ENCODE data around the gene SHISA8.
"Not testable (repeated sequence)": the region's sequence is repeated elsewhere in the genome, so short reads cannot be mapped to it uniquely, and the experiment has no call there.

Gene SHISA8

GRCh38 chr22:41898645-41899044, 16.2 kb downstream of the SHISA8 start:
- DNase-seq = no peak

- DNase-seq = no peak
These were observed 21.1 kb downstream of the SHISA8 start for GRCh38 chr22:41893591-41894375.

- DNase-seq = no peak
These were observed 22.2 kb downstream of the SHISA8 start for GRCh38 chr22:41892721-41893120.

- DNase-seq = no peak
These were observed 23.5 kb downstream of the SHISA8 start for GRCh38 chr22:41891407-41891806.

GRCh38 chr22:41888627-41889200, 26.2 kb downstream of the SHISA8 start:
- no peak for DNase-seq

GRCh38 chr22:41885516-41885915, 29.4 kb downstream of the SHISA8 start:
- no peak for DNase-seq

GRCh38 chr22:41885116-41885515, 29.8 kb downstream of the SHISA8 start:
- no peak for DNase-seq

GRCh38 chr22:41883400-41883799, 31.5 kb downstream of the SHISA8 start:
- DNase-seq = no peak

GRCh38 chr22:41880653-41881052, 34.2 kb downstream of the SHISA8 start:
- no peak for DNase-seq

- DNase-seq = no peak
These were observed 38.2 kb downstream of the SHISA8 start for GRCh38 chr22:41876675-41877074.

GRCh38 chr22:41876275-41876674, 38.6 kb downstream of the SHISA8 start:
- no peak for DNase-seq

GRCh38 chr22:41875531-41876270, 39.2 kb downstream of the SHISA8 start:
- DNase-seq = no peak

GRCh38 chr22:41874090-41874489, 40.8 kb downstream of the SHISA8 start:
- no peak for DNase-seq

- DNase-seq = no peak
These were observed 41.5 kb downstream of the SHISA8 start for GRCh38 chr22:41873391-41873790.

GRCh38 chr22:41870786-41871185, 44.1 kb downstream of the SHISA8 start:
- no peak for DNase-seq

- not testable (repeated sequence) for DNase-seq
These were observed 44.8 kb downstream of the SHISA8 start for GRCh38 chr22:41870081-41870480.

- no peak for DNase-seq
These were observed 46.3 kb downstream of the SHISA8 start for GRCh38 chr22:41868556-41868955.

GRCh38 chr22:41863472-41863871, 51.4 kb downstream of the SHISA8 start:
- DNase-seq = no peak

- DNase-seq = no peak
These were observed 52.2 kb downstream of the SHISA8 start for GRCh38 chr22:41862530-41863266.

- DNase-seq = no peak
These were observed 52.7 kb downstream of the SHISA8 start for GRCh38 chr22:41862160-41862529.
